ENCODE data around the gene NFATC1. TPM values are rescaled to one million over a fixed set of nuclear protein-coding genes. Genes with fewer than 3 reads are reported as not detected.

Gene NFATC1
- polyA plus RNA-seq, 1 of the 3 experiments (the other 2 are of a cell fraction): 0.02 TPM

GRCh38 chr18:79389689-79390088, 6.0 kb upstream of the NFATC1 start:
- ChIA-PET CTCF (interaction anchor here (1.1 to 4.2 kb wide), 2 partner anchors 9 to 139 kb away, joined by 3 to 32 read pairs; no protein-coding TSS in a partner anchor), POLR2A (no interaction called here)
- Histone ChIP-seq H3K9ac (no peak overlapping the region), H3K9me3 (no peaks in the 10 kb centered on the region), H3K4me1 (ENCODE audit: control insufficient read depth in 1 of 2, insufficient read depth in 2 of 2, low read depth in 1 of 2, low read length in 1 of 2) (no peaks in the 10 kb centered on the region; a peak in 1 of 4 replicates), H4K20me1 (ENCODE audit: insufficient read depth) (0 out of 2 replicates have a peak, but pooled peaks cover under 1% of the 10 kb centered on the region), H3K36me3 (replicated peaks in 1 of 2; ENCODE audit: control insufficient read depth in 1 of 2, insufficient read depth in 2 of 2, low read length in 1 of 2) (no peaks in the 10 kb centered on the region), H3K27ac (ENCODE audit: low read depth in 2 of 2, low read length in 1 of 2) (no peak overlapping the region), H3F3A (replicated peaks; ENCODE audit: insufficient read depth) (no peaks in the 10 kb centered on the region), H3K27me3 (ENCODE audit: insufficient read depth) (peaks cover 88% of the 10 kb centered on the region), H3K79me2 (ENCODE audit: insufficient read depth) (no peaks in the 10 kb centered on the region), H2AFZ (ENCODE audit: low read depth) (no peak overlapping the region), H3K9me2 (no peaks in the 10 kb centered on the region), H3K4me3 (ENCODE audit: low read depth in 2 of 2, low read length in 1 of 2) (no peak overlapping the region), H3K4me2 (no peak overlapping the region)
- no peak for DNase-seq
- 33% methylated on average over 4 of the region's 4 CpGs for WGBS (ENCODE audit: low lambda C conversion rate)
- no peak for TF ChIP-seq MEF2A (IDR thresholded peaks at IDR 0.05; ENCODE audit: borderline replicate concordance, low read depth)
- no peak for TF ChIP-seq PBX3 (IDR thresholded peaks at IDR 0.05)
- no peak for TF ChIP-seq NRF1 (IDR thresholded peaks at IDR 0.05; ENCODE audit: low read depth, low read length)
- TF ChIP-seq YY1 (IDR thresholded peaks at IDR 0.05; ENCODE audit: low read depth): no peak
- TF ChIP-seq SMC3 (IDR thresholded peaks at IDR 0.05; ENCODE audit: low read depth, low read length): no peak
- no peak for TF ChIP-seq GABPA (IDR thresholded peaks at IDR 0.05; ENCODE audit: low read depth)
- TF ChIP-seq GATA2 (CRISPR knock-in tag; IDR thresholded peaks at IDR 0.05): no peak
- no peak for TF ChIP-seq ZBTB33 (IDR thresholded peaks at IDR 0.05; ENCODE audit: borderline replicate concordance, low read depth)
- no peak for TF ChIP-seq USF2 (IDR thresholded peaks at IDR 0.05; ENCODE audit: borderline replicate concordance, low read depth, low read length)
- TF ChIP-seq FOXJ3 (CRISPR knock-in tag; IDR thresholded peaks at IDR 0.05): no peak
- no peak for TF ChIP-seq RCOR1 (IDR thresholded peaks at IDR 0.05; ENCODE audit: low read length)
- no peak for TF ChIP-seq SIN3A (IDR thresholded peaks at IDR 0.05; ENCODE audit: borderline replicate concordance, low read depth, low read length)
- no peak for TF ChIP-seq RFX5 (IDR thresholded peaks at IDR 0.05; ENCODE audit: low read length)
- TF ChIP-seq CTCF (IDR thresholded peaks at IDR 0.05): no peak
